Stimulated activated CD8-positive, alpha-beta memory T cell treated with anti-CD3 and anti-CD28 coated beads, Interleukin-4, amount 100 ng/mL, for 4 hours (primary cell): ENCODE measurements around the gene IFI30.

Source experiments
- DNase-seq, 2 donors: peaks; one replicate each; pipeline ENCODE4 v3.0.0-alpha.2; 2020; ENCODE audit warnings: low read depth in 2 of 2, low spot score in 1 of 2

The IFI30 gene

GRCh38 chr19:18224525-18225354 lies 51.1 kb downstream of the IFI30 start:
- peak; percentile 32 to 61 for DNase-seq

DNA sequence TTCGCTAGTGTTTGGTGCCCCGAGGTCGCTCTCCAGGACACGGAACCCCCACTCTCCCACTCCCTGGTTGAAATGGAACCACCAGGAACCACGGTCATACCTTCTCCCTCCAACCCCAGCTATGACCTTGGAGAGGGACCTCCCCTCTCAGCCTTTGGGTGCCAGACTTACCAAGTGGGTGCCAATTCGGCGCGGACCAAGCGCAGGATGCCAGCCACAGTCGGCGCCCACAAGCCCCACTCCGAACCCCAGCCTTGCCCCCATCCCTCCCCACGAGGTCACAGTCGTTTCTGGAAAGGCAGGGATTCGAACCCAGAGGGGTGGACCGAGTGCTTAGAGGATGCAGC lies 51.7 kb downstream of the IFI30 start:
- DNase-seq: no peak

- DNase-seq: no peak
Measured at GRCh38 chr19:18225702-18226468, 52.3 kb downstream of the IFI30 start, which contains the start of gene PDE4C. PDE4C (minus strand) TSS chr19:18226438; CDS start chr19:18226415, 23 bp downstream.

DNA sequence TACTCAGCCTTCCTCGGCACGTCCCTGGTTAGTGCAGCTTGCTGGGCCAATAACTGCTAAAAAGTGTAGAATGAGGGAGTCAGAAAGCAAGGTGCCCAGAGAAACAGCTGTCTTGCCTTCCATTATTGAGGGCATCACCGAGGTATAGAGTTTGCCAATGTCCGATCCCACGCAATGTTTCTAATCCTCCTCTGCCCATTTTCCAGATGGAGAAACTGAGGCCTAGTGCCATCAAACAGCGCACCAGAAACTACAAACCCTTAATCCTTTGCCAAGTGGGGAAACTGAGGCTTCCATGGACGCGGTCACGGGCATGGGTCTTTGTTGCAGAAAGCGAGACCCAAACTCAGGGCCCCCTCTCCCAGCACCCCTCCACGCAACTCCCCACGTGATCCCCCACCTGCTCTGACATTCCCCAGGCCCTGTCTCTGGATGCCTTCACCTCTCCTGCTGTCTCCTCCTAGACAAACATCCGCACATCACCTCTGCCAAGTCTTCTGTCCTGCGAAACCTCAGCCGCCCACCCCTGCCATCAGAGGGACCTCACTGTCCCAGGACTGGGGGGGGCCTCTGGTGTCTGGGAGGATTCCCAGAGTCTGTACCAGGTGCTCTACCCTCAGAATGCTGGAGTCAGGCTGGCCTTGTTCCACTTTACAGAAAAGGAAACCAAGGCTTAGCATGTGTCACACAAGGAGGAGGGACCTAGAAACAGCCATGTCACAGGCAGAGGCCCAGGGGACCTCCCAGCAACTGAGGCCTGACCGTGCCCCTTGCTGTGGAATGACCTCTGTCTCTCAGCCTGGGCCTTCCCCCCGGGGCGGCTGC lies 53.6 kb downstream of the IFI30 start:
- DNase-seq: no peak
